AG09309 (cell line): ENCODE measurements around the gene APBB2.

Source experiments
- DNase-seq: peaks from one replicate; pipeline ENCODE4 v3.0.0-alpha.2; 2010; ENCODE audit warnings: low read depth
- H3K4me3 ChIP-seq: 2 replicates; pipeline ENCODE4 v1.5.1; 2011; ENCODE audit warnings: mild to moderate bottlenecking, low read depth, low read length, moderate library complexity; ENCODE audit not compliant: control insufficient read depth
- CTCF ChIP-seq: IDR thresholded peaks from 2 replicates; pipeline ENCODE4 v1.5.1; 2011; ENCODE audit warnings: mild to moderate bottlenecking, low read depth, low read length, inconsistent platforms; ENCODE audit not compliant: insufficient read depth, control insufficient read depth; ENCODE audit errors: missing control alignments

Gene APBB2

DNA sequence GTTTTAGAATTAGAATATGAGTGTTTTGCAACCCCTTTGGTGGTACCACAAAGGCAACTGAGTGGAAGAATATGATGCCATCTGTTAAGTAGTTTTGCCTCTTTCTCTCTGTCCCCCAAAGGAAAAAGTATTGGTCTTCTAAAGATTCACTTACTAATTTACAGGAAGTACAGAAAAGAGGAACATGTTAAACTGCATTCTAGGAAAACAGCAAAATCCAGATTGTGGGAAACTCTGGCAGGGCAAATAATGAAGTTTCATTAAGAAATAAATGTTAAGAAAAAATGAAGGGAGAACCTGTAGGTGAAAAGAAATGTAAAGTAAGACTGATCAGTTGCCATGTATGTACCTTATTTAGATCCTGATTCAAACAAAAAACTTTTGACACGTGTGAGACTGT is 425.3 kb downstream of the APBB2 start:
- H3K4me3 ChIP-seq = no peak overlapping the region
- DNase-seq = no peak
- TF ChIP-seq CTCF = no peak

DNA sequence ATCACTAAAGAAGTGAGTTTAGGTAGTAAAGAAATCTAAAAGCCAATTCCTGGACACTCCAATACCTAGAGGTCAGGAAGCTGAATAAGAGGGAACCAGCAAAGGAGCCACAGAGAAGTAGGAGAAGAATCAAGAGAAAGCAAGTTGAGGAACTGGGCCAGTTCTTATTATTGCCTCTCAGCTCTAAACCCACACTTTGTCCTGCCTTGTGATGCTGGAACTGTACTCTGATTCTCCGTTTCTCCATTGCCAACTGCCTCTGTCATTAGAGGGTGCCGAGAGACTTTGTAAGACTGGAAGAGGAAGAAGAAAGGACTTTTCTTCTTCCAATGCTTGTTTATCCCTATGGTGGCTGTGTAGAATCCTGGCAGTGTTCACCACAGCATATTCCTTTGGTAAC is 426.0 kb downstream of the APBB2 start:
- DNase-seq = no peak
- no peak for TF ChIP-seq CTCF
- no peak overlapping the region for H3K4me3 ChIP-seq

DNA sequence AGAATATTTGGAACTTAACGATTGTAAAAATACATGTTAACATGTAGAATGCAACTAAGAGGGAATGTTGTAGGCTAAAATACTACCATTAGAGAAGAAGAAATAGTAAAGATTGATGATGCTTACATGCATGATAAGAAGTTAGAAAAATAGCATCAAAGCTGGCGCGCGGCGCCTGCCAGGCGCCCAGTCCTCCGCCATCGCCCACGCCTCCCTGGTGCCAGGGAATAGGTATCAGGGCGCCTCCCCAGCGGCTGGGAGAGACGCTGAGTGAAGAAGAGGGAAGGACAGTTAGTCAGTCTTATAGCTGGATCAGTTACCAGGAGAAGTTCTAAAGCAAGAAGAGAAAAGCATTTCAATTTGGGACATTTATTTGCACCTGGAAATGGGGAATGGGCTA is 428.6 kb downstream of the APBB2 start:
- TF ChIP-seq CTCF = no peak
- DNase-seq = no peak
- H3K4me3 ChIP-seq = no peak overlapping the region

DNA sequence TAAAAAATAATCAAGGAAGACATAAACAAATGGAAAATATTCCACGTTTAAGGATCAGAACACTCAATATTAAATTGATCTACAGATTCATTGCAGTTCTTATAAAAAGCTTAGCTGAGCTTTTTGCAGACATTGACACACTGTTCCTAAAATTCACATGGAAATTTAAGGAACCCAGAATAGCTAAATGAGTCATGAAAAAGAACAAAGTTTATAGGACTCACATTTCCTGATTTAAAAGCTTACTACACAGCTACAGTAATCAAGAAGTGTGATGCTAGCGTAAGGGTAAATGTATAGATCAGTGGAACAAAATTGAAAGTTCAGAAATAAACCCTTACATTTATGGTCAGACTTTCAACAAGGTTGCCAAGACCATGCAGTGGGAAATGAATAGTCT is 431.5 kb downstream of the APBB2 start:
- no peak for DNase-seq
- TF ChIP-seq CTCF = no peak
- H3K4me3 ChIP-seq = no peak overlapping the region

DNA sequence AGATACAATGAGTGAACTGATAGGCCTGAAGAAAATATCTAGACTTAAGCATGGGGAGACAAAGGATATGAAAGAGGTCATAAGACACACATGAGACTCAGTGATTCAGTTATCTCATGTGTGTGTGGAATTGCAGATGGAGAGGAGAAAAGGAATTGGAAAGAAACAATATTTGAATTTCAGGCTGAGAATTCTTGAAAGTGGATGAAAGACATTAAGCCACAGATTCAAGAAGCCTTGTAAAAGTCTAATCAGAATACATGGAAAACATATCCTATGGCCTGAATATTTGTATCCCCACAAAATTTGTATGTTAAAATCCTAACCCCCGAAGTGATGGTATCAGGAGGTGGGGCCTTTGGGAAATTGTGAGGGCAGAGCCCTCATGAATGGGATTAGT is 436.3 kb downstream of the APBB2 start:
- no peak for TF ChIP-seq CTCF
- no peak for DNase-seq

GRCh38 chr4:40769266-40769665 is 445.1 kb downstream of the APBB2 start:
- H3K4me3 ChIP-seq = no peak overlapping the region
- TF ChIP-seq CTCF = no peak
- no peak for DNase-seq

More for the DNA sequence above, 436.3 kb downstream of the APBB2 start:
- no peak overlapping the region for H3K4me3 ChIP-seq

DNA sequence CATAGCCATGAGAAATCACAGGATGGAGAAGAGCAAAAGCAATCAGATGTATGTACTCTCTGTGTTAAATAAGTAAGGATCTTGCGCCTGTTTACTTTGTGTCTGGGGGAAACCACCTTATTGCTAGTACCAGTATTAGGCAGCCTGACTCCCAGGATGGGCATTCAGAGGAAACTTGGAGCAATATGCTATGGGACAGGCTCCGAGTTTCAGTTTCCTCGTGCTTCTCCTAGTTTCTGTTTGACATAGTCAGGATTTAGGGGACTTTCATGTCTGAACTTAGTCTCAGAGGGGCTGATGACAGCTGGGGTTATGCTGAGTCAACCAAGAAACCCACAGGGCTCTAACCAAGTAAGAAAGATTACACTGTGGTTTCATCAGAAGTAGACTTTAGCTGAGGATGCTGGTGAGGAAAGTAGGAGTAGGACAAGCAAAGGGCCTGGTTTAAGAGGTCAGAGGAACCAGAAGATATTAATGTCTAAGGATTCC is 451.1 kb downstream of the APBB2 start:
- H3K4me3 ChIP-seq = no peak overlapping the region
- no peak for TF ChIP-seq CTCF
- peak; percentile 75 for DNase-seq
